HG02840 (cell line): ENCODE results near the gene CADM3.

Experiments
- ATAC-seq: cut with Tn5 transposase; IDR thresholded peaks from one replicate; pipeline ENCODE4 v1.9.1; 2021; ENCODE audit warnings: mild to moderate bottlenecking, moderate library complexity, moderate number of reproducible peaks; ENCODE audit not compliant: unreplicated experiment, low FRiP score

Gene CADM3

GRCh38 chr1:159172614-159173291 lies 1.3 kb downstream of the CADM3 start:
- ATAC-seq: no peak

DNA sequence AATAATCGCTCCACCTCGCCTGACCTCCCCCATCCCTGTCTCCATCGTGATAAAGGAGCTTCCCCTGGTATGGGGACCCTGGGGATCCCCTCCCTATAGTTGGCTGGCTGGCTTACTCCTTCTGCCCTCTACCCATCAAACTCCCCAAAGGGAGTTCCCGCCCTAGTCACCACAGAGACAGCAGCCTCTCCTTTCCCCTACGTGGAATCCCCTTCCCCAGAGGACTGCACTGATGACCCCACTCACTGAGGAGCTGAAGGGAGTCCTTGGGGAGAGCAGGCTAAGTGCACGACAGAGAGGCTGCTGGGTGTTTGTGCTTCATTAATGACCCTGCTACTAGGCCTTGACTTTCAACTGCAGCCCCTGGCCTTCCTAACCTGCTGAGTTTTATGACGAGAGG lies 1.9 kb downstream of the CADM3 start:
- ATAC-seq: no peak

DNA sequence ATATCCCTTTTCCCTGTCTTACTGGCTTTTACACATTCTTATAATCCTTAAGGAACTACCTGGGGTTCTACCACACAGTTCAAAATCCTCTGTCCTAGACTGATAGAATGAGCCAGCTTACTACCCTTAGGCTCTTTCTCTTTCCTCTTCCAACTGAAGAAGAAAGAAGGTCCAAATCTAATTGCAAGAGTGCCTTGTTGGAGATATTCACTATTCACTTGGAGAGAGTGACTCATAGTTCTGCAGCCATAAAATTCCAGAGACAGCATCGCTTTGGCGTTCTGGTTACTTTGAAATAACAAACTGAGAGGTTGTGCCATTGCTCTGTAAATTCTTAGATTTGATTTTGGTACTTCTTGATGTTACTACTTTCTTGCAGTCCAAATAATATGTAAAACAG lies 4.2 kb downstream of the CADM3 start:
- ATAC-seq: no peak

DNA sequence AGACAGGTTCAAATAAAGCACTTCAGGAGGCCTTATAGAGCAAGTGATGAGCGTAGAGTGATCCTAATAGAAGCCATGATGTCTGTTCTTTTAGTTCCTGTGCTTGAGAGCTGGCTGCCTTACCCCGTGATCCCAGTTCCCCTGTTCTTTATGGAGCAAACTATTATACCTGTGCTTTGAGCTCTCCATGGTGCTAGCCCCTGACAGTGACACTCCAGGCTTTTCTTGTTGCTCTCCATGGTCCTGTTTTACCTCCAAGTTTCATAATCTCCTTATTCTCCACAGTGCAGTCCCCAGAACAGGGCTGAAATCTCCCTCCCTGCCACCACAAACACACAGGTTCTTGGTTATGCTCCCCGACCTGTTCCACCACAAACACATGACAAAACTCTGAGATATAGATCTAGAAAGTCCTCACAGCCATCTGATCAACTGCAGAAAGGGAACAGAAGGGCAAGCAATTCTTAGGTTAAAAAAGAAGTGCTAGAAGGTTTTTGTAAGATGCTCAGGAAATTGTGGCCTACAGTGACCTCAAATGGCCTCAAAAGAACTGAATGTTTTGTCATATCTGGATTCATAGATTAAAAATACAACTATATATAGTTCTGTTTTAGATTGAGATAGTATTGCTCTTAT lies 6.0 kb downstream of the CADM3 start:
- ATAC-seq: no peak

GRCh38 chr1:159179906-159180305 lies 8.5 kb downstream of the CADM3 start:
- no peak for ATAC-seq

- ATAC-seq: no peak
Observed at GRCh38 chr1:159180516-159180915, 9.1 kb downstream of the CADM3 start.

DNA sequence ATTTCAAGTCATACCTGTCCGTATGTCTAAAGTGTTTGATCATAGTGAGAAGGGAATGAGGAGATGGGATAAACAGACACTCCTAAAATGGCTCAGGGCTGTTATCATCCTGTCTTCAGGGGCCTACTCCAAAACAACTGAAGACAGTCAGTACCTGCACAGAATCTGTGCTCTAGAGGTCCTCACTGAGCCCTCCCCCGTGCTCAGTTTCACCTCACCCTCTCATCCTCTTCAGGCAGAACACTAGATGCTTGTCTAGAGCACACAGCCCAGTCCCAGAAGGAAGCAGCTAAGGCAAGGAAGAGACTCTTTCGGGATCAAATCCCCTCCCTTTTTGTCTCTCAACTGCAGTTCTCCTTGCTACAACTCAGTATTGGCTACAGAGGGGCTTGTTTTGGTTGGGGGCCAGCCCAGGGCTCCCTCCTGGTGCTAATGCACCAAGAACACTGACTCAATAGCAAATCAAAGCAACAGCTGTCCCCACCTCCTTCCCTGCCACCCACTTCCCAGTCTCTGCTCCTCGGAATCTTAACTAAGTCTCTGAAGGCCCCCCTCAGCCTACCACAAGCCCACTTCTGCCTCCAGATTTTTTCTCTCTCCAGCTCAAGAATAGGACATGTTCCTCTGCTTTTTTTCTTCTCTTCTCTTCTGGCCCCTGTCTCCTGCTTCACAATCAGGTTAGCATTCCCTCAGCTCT lies 10.1 kb downstream of the CADM3 start:
- no peak for ATAC-seq

- ATAC-seq: no peak
Observed at GRCh38 chr1:159184201-159184600, 12.8 kb downstream of the CADM3 start.

GRCh38 chr1:159185121-159185520 lies 13.7 kb downstream of the CADM3 start:
- ATAC-seq: no peak

GRCh38 chr1:159187033-159187432 lies 15.6 kb downstream of the CADM3 start:
- no peak for ATAC-seq

DNA sequence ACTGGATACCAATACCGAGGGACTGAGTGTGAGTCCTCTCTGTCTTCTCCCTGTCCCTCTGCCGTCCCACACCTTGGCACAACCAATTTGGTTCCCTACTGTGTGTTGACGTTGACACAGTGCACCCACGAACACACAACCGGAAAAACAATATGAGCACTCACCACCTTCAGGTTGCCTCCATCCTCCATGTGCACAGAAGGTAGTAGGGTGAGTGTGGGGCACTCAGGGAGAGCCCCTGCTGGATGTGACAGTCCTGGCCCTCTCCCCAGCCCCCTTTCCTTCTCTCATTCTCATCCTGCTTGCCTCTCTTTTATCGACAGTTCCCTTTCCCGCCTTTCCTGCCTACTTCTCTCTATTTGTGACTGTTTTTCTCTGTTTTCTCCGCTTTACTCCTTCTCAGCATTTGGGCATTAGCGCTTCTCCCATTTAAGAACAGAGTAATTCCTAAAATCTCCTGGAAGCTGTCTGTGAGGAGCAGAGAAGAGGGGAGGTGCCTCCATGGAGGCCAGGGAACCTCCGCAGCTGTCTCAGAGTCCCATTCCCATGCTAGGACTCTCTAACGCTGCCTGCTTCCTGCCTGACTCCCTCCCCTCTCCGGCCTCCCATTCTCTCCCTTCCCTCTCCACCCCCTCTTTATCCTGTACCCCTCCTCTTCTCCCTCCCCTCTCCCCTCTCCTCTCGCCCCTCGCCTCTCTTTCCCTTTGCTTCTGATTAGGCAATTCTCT lies 16.4 kb downstream of the CADM3 start:
- no peak for ATAC-seq

DNA sequence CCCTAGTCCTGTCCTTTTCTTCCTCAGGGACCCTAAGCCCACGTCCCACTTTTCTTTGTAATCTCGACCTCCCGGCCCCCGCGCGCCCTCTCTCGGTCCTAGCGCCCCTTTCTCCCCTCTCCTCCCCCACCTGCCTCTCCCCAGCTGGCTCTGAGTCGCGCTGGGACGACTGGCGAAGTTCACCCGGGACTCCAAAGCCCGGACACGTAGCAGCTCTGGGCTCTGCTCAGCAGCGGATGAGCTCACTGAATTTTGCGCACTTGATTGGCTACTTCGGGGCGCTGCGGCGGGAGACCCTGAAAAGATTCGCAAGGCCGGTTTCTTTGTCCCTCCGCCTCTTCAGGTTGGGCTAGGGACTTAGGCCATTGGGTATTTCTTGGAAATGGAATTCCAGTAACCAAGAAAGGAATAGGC lies 17.0 kb downstream of the CADM3 start:
- ATAC-seq: peak; percentile 87

DNA sequence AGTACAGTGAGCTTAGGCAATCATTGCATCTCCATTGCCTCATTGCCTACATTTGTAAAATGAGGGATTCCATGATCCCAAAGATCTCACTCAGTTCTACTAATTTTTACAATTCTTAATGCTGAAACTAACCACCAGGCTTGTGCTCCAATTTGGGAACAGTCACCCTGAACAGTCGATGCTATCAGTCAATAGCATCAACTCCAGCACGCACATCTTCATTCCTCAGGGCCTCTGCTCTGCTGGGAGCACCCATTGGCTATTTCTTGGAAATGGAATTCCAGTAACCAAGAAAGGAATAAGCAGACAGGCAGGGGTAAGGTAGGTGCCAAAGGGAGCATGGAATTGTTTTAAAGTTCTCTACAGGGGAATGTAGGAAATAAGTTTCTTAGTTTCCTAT lies 19.0 kb downstream of the CADM3 start:
- no peak for ATAC-seq

DNA sequence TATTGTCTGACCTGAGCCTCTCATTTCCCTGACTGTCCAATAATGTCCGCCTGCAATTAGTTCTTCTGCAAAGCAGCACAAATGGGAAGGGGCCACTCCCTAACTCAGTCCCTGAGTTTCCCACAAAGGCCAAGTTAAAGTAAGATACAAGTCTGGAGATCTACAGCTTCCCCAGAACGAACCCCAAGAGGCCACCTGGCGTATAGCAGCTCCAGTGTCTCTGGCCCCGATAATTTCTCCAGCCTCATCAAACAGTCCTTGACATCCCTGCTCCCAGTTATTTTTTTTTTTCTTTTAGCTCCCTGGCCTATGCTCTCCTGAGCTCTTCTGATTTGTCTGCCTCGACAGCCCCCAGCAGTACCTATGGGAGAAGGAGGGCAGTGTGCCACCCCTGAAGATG lies 25.1 kb downstream of the CADM3 start:
- ATAC-seq: no peak

DNA sequence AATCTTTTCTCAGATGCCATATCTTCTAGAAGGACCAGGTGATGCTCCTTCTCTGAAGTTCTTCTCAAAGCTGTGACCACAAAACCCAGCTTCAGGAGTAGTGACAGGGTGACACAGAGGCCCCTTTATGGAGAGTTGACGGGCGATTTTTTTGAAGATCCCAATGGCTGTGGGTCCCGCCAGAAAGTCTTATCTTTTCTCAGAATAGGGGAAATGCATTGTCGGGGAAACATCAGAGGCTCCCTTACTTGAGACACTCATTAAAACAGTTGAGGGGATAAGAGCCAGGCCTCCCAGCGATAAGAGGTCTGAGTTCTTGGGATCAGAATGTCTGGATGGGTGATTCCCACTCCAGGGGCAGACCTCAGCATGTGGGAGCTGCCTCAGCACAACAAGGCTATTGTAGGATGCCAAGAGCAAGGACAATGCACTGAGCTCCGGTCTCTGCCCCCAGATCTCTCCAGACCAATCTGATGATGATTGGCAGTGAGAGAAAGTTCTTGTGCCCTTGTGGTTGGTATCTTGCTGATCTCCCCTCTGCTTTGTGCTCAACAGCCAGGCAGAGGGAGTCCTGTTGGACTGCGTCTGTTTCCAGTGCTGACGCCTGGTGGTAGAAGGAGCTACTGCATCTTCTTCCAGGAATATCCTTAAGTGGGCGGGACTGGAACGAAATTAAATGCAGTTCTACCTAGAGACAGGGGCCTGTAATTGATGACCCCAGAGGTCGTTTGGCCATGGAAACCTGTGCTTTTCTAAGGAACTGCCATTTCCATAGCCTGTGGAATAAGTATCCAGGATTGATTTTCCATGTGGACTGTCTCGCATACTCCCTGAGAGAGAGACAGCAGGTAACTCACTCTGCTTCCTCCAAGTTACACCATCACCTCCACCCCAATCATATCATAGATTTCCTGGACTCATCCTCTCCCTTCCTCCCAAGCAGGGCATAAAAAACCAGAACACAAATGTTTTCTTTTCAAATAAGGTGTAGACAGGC lies 26.4 kb downstream of the CADM3 start:
- ATAC-seq: peak; percentile 80

DNA sequence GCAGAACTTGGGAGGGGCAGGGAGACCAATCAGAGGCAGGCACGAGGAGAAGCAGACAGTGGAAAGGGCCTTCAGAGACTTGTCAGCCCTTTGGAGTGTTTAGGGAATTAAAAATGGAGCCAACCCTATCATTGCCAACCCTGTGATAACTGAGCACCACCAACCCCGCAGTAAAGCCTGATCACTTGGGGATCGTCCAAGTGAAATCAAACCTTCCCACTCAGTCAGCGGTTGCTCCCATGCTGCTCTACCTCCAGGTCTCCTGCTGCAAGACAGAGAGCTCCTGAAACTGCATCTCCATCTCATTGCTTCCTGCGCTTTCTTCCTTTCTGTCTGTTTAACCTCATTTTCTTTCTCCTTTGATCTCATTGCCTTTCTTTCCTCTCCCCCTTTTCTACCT lies 28.5 kb downstream of the CADM3 start:
- ATAC-seq: no peak

DNA sequence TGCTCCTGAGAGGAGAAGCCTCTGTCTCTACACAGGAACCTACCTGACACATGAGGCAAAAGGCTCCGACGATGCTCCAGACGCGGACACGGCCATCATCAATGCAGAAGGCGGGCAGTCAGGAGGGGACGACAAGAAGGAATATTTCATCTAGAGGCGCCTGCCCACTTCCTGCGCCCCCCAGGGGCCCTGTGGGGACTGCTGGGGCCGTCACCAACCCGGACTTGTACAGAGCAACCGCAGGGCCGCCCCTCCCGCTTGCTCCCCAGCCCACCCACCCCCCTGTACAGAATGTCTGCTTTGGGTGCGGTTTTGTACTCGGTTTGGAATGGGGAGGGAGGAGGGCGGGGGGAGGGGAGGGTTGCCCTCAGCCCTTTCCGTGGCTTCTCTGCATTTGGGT lies 29.4 kb downstream of the CADM3 start:
- ATAC-seq: no peak

GRCh38 chr1:159201642-159202041 lies 30.2 kb downstream of the CADM3 start:
- ATAC-seq: no peak

DNA sequence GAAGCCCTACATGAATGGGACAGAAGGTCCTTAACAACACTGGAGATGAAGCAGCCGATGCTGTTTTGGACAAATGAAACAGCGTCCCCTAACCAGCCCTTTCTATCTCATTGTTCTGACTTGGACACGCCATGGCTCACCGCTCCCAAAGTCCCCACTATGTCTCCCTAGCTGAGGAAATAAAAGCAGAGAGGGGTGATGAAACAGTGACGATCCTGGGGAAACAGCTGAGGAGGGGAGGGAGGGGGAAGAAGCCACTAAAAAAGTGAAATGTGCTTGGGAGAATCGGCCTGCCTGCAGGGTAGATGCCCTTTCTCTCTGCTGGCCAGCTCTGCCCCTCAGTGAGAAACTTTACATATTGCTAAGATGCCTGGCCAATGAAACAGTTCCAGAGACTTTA lies 32.2 kb downstream of the CADM3 start:
- no peak for ATAC-seq
